Urinary bladder (tissue), 4 donors: ENCODE data around the gene CD81. TPM values are rescaled to one million over a fixed set of nuclear protein-coding genes. Genes with fewer than 3 reads are reported as not detected.

Experiments used
- DNase-seq: peaks from one replicate; pipeline ENCODE4 v3.0.0-alpha.2; 2015; ENCODE audit errors: extremely low spot score
- H3K27ac ChIP-seq: one replicate; pipeline ENCODE4 v1.5.1; 2013; ENCODE audit warnings: low read depth, mild to moderate bottlenecking, moderate library complexity
- H3K36me3 ChIP-seq: one replicate; pipeline ENCODE4 v1.6.1; 2013; ENCODE audit warnings: mild to moderate bottlenecking, moderate library complexity; ENCODE audit not compliant: insufficient read depth
- H3K4me1 ChIP-seq: one replicate; pipeline ENCODE4 v1.6.1; 2013; ENCODE audit warnings: mild to moderate bottlenecking, moderate library complexity; ENCODE audit not compliant: insufficient read depth
- H3K4me3 ChIP-seq: one replicate; pipeline ENCODE4 v1.5.1; 2013; ENCODE audit warnings: low read depth, low read length
- WGBS: extraction: QIAGEN DNeasy Blood & Tissue Kit; methylation state at CpG from one replicate; pipeline ENCODE4 v1.1.7; 2013; 5-methylcytosine and 5-hydroxymethylcytosine counted together
- polyA plus RNA-seq: library from polyadenylated mRNA; stranded (reverse); fragments of 200-250 nt; gene quantifications from one replicate; pipeline ENCODE4 v1.2.3, GENCODE V29; 2013
- total RNA-seq: library from RNA; depleted of rRNA; stranded (reverse); fragments of >200 nt; gene quantifications from one replicate; pipeline ENCODE4 v1.2.3, GENCODE V29; 2014
- donor health status: healthy with polysubstance abuse.
- donor health status: healthy.

CD81 gene
- total and polyA plus RNA-seq, 2 donors, result 251 to 1,145 TPM

DNA sequence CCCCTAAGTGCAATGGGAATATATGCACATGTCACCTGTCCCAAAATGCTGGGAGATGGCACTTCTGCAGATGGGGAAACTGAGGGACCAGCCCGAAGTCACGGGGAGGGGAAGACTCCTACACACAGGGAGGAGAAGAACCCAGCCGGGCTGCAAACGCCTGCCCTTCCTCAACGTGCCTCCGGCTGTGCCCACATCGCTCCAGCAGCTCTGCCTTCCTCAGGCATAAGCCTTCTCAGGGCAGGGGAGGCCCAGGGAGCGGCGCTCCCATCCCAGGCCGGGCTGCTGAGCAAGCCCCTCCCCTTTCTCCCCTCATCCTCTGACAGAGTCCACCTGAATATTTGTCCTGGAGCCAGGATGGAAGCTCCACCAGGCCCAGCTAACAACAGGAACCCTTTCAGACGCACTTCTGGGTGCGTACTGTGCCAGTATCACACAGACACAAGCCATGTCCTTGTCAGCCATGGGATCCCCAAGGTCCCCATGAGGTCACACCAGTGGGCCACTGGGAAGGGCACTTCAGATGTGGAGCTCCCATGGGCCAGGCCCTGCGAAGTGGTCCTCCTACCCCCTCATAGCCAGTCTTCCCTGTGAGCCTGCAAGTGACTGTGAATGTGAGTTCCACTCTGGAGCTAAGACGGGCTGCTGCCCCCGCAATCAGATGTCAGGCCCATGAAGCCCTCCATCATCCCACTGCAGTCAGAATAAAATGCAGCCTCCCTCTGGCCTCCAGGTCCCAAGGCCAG is 2.5 kb upstream of the CD81 start:
- no peaks in the 10 kb centered on the region for H3K36me3 ChIP-seq
- 90% methylated on average over 15 of the region's 15 CpGs for WGBS
- DNase-seq, result no peak
- H3K27ac ChIP-seq, result no peak overlapping the region
- no peak overlapping the region for H3K4me3 ChIP-seq
- no peaks in the 10 kb centered on the region for H3K4me1 ChIP-seq

DNA sequence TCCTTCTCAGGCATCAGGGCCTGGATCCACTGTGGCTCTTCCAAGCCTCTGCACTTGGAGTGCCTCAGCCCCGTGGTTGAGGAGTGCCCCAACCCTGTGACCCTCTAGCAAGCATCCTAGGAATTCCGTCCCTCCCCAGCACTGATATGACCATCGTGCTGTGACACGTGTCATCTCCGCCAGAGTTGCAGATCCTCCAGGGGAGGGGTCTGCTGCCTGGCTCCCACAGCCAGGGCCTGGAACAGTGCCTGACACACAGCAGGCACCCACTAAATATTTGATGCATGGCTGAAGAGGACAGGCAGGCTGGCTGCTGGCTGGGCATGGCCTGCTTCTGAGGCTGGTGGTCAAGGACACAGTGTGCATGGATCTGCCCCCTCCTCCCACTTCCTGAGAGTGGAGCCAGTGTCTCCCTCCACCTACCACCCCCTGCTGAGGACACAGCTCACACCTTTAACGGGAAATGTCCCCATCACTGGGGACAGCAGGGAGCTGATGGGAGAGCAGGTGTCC is 1.7 kb upstream of the CD81 start:
- H3K4me1 ChIP-seq, result no peaks in the 10 kb centered on the region
- no peak overlapping the region for H3K27ac ChIP-seq
- DNase-seq, result no peak
- H3K36me3 ChIP-seq, result no peaks in the 10 kb centered on the region
- WGBS, result 74% methylated on average over 6 of the region's 6 CpGs
- no peak overlapping the region for H3K4me3 ChIP-seq

DNA sequence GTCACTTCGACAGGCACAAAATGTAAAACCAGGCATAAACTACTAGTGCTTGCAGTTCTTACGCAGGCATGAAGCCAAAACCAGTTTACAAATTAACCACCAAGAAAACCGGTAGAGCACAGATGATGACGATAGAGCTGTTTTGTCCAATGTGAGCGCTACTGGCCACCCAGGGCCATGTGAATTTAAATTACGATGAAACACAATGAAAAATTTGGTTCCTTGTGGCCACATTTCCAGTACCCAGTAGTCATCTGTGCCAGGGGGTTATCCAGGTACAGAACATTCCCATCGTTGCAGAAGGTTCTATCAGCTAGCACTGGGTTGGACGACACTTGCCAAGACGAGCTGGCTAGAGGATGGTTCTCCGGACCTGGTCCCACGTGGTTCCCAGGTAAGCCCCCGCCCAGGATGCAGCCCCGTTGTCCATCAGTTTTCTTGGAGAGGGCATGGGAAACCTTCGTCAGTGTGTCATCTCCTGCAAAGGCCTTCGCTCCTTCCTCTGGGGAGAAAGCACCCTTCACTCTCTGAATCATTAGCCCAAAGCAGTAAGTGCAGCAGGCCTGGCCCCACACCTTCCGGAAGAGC is 1.1 kb upstream of the CD81 start:
- no peak for DNase-seq

DNA sequence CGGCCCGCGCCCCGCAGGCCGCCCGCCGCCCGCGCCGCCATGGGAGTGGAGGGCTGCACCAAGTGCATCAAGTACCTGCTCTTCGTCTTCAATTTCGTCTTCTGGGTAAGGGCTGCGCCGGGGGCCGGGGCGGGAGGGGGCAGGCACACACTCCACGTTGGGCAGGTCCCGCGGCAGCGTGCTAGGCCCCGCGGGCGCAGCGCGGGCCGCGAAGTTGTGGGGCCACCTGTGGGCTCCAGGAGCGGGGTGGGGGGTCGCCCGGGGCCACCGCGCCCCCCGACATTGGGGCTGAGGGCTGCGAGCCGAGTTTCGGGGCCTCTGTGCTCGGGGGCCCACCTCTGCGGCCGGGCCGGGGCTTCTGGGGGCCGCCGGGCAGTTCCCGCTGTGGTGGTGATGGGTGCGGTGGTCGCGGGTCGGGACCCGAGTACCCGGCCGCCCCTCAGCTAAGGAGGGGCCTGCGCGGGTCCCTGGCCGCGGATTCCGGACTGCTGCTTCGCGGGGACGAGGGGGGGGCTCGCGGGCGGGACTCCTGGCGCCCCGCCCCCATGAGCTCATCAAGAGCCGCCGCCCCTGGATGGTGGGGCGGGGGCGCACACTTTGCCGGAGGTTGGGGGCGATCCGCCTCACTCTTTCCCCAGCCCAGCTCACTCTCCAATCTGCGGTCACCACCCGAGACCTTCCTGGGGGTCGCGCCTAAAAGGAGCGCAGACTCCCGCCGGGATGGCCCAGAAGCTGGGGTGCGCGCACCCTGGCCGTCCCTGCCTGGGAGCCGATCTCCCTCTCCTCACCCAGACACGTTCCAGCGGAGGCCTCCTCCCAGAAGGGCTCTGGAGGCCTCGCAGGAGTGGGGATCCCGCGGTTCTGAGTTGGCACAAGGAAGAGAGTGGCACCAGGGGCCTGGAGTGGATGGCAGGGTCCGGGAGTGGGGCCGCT is 667 bp downstream of the CD81 start:
- WGBS, result under 1% methylated on average over 88 of the region's 88 CpGs
- H3K27ac ChIP-seq, result peak overlapping the region; percentile 90
- H3K4me3 ChIP-seq, result peak overlapping the region; percentile 96
- H3K4me1 ChIP-seq, result no peaks in the 10 kb centered on the region
- DNase-seq, result no peak
- H3K36me3 ChIP-seq, result no peaks in the 10 kb centered on the region

More for the DNA sequence above, 1.1 kb upstream of the CD81 start:
- Histone ChIP-seq H3K4me1 (no peaks in the 10 kb centered on the region), H3K27ac (no peak overlapping the region), H3K36me3 (no peaks in the 10 kb centered on the region), H3K4me3 (no peak overlapping the region)
- 83% methylated on average over 16 of the region's 16 CpGs for WGBS

DNA sequence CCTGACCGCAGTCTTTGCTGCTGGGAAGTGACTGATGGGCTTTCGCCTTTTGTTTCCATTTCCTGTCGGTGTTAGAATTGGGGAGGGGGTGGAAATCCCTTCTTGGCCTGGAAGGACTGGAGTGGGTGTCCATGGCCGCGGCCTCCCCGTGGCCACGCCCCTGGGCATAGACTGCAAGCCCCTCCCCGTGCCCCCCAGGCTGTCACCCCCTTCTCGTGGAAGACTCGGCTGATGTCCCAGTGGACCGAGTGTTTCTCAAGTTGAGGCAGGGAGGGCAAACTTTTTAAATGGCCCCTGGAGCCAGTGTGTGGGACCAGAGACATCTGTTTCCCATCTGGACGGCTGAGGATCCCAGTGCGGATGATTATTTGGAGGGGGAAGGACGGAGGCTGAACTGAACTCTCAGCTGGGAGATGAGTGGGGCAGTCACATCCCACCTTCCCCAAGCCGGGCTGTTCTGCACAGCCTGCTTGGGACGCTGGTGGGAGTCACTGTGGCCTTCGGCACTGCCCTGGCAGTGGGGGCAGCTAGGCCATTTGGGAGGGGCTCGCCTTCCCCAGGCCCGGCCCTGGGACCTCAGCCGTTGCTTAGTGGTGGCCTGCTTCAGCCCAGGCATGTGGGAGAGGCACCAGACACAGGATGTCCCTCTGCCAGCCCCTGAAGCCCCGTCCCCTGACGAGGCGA is 1.6 kb downstream of the CD81 start:
- no peak for DNase-seq
- Histone ChIP-seq H3K4me1 (no peaks in the 10 kb centered on the region), H3K4me3 (peak overlapping the region; percentile 96), H3K36me3 (no peaks in the 10 kb centered on the region), H3K27ac (peak overlapping the region; percentile 90)
- 6% methylated on average over 23 of the region's 23 CpGs for WGBS

DNA sequence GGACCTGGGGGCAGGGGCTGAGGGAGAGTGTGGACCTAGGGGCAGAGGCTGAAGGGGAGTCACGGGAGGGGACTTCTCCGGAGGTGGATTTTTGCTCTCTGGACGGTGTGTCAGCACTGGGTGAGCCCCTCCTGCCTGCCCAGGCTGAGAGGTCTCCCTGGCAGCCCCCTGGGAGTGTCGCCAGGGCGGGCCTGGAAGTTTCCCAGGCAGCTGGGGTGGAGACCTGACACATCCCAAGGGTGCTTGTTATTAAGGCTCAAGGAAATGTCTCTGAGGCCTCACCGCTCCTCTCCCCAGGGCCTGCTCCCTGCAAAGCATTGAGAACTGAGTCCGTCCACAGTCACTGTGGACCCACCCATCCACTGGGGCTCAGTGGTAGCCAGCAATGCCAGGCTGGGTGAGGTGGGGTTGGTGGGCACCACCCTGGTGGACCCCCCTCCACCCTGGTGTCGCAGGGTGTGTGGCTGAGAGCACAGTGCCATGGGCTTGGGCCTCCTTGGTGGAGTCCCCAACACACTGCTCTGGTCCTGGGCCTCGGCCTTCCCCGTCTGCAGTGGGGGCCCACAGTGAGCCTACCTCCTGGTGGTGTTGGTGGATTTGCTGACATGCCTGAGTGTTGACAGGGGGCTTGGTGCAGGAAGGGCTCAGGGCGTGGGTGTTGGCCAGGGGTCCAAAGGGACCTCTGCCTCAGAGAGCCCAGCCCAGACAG is 2.5 kb downstream of the CD81 start:
- H3K4me3 ChIP-seq, result no peak overlapping the region
- DNase-seq, result no peak
- WGBS, result 39% methylated on average over 11 of the region's 11 CpGs
- no peaks in the 10 kb centered on the region for H3K36me3 ChIP-seq
- no peaks in the 10 kb centered on the region for H3K4me1 ChIP-seq
- H3K27ac ChIP-seq, result peak overlapping the region; percentile 28

DNA sequence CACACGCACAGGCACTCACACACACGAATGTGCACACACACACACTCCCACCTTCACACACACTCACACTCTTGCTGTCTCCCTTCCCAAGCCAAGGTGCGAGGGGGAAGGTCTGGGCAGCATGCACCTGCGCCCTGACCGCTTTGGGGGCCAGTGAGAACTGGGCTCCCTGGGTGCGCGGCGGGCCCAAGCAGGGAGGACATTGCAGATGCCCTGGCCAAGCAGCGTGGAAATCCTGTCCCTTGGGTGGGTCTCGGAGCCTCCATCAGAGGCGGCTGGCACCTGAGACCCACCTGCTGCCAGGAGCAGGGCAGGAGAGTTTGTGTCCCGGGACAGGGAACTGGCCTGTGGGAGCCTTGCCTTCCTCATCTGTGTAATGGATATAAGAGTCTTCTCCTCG is 3.3 kb downstream of the CD81 start:
- H3K4me3 ChIP-seq, result no peak overlapping the region
- H3K36me3 ChIP-seq, result no peaks in the 10 kb centered on the region
- no peak for DNase-seq
- no peak overlapping the region for H3K27ac ChIP-seq
- WGBS, result 76% methylated on average over 13 of the region's 13 CpGs
- no peaks in the 10 kb centered on the region for H3K4me1 ChIP-seq

DNA sequence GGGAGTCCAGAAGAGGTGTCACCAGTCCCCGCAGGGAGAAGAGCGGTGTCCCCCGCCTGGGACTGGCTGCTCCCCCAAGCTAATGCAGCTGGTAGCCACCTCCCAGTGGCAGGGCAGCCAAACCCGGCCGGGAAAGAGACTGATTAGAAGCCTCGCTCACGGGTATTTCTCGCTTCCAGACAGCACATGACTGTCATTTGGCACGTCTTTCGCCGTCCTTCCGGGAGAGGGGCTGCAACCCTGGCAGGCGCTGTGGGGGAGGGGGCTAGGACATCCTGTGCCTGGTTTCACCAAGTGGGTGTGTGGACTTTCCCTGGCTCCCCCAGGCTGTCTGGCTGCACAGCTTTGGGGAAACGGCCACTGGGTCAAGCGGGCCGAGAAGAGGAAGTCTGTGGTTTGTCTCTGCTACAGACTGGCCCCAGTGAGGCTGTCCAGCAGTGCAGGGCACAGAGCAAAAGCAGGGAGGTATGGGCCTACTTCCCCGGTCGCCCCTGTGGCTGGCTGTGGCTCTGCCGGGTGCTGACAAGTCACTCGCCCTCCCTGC is 3.8 kb downstream of the CD81 start:
- Histone ChIP-seq H3K36me3 (no peaks in the 10 kb centered on the region), H3K4me1 (no peaks in the 10 kb centered on the region), H3K4me3 (no peak overlapping the region), H3K27ac (no peak overlapping the region)
- no peak for DNase-seq
- 63% methylated on average over 20 of the region's 20 CpGs for WGBS

DNA sequence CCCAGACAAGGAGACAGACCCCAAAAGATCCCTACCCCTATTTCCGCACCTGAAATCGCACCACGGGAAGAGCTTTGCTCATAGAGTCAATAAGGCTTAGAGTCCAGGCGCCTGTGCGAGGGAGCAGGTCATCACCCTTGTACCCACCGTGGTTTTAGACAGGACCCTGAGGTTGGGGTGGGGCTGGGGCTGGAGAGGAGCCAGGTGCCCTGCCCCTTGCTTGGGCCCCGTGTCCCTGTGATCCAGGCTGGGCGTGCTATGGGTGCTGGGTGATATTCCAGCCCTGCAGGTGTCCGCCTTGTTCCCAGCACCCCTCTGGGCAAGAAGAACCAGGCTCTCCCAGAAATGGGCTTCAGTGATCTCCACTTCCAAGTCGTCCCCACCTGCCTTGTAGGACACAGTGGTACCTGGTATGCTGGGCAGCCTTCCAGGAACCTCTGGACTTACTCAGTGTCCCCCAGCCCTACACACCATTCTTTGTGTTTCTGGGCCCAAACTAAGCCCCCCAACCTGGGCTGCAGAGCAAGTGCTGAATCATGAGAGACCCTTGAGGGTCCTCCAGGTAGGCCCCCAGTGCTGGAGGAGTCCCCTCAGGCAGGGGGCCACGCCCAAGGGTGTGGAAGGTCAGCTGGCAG is 4.5 kb downstream of the CD81 start:
- Histone ChIP-seq H3K36me3 (no peaks in the 10 kb centered on the region), H3K4me3 (no peak overlapping the region), H3K27ac (no peak overlapping the region), H3K4me1 (no peaks in the 10 kb centered on the region)
- 80% methylated on average over 11 of the region's 11 CpGs for WGBS
- DNase-seq, result no peak

DNA sequence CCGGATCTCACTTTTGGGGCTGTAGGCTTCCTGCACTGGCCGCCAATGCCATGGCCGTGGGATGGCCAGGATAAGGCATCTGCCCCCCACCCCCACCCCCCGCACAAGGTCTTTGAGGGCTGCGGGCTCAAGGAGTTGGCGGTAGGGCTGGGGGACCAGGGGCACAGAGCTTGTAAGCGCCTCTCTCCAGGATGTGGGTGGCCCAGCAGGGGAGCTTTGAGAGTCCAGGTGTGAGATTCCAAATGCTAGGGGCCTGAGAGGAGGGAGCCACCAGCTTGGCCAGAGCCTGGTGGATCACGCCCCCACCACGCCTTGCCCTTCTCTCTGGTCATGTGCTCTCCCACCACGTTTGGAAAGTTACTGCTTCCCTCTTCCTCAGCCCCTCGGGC is 5.0 kb downstream of the CD81 start:
- Histone ChIP-seq H3K4me3 (no peak overlapping the region), H3K36me3 (no peaks in the 10 kb centered on the region)
- no peak for DNase-seq

DNA sequence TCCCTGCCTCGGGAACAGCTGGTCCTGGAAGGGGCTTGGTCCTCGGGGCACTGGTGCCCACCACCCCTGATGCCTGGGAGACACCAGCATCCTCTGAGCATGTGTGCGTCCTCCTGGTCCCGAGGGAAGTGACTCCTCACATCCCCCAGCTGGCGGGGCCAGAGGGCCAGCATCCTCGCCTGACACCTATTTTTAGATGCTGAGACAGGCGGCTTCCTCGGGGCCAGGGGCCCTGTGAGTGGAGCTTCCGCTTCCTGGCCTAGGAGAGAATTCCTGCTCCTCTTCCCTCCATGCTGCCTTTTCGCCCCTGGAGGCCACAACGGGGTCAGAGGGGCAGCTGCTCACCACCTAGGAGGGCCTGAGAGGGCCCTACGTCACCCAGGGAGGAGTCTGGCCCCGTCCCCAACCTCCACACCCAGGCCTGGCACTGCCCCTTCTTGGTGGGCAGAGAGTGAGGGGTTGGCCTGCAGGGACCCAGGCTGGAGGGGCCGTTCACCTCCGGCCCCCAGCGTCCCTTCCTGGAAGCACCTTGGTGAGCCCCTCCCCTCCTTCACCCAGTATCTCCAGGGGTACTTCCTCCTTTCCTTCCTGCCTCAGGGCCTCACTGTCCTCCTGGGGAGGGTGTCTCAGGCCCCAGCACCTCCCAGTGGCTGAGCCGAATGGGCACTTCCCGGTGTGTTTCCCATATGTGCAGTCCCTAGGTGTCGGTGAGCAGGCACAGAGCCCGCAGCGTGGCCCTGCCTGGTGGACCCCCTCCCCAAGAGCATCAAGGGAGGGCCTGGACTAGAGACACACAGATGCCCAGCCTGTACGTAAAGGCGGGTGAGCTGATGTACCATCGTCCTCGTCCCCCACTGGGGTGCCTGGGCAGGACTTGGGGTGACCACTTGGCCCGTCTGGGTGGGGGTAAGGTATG is 6.1 kb downstream of the CD81 start:
- WGBS, result 33% methylated on average over 26 of the region's 26 CpGs
- H3K4me1 ChIP-seq, result no peaks in the 10 kb centered on the region
- peak overlapping the region; percentile 78 for H3K27ac ChIP-seq
- no peak overlapping the region for H3K4me3 ChIP-seq
- no peaks in the 10 kb centered on the region for H3K36me3 ChIP-seq
- no peak for DNase-seq

More for the DNA sequence above, 5.0 kb downstream of the CD81 start:
- WGBS, result 51% methylated on average over 11 of the region's 11 CpGs
- H3K27ac ChIP-seq, result no peak overlapping the region
- H3K4me1 ChIP-seq, result no peaks in the 10 kb centered on the region
